Stimulated activated CD4-positive, alpha-beta T cell treated with anti-CD3 and anti-CD28 coated beads, TNF-alpha, amount 100 ng/mL, for 4 hours (primary cell): Measurements from ENCODE around the gene TMEM242.

Source experiments
- DNase-seq, 3 experiments: peaks; one replicate each; pipeline ENCODE4 v3.0.0-alpha.2; 2020; ENCODE audit warnings: low read depth in 3 of 3

The TMEM242 gene

GRCh38 chr6:157249826-157250225 lies 73.5 kb downstream of the TMEM242 start:
- no peak for DNase-seq

- no peak for DNase-seq
Measured at GRCh38 chr6:157248264-157248663, 75.1 kb downstream of the TMEM242 start.

- no peak for DNase-seq
Measured at GRCh38 chr6:157246771-157247484, 76.4 kb downstream of the TMEM242 start.

- no peak for DNase-seq
Measured at GRCh38 chr6:157246048-157246630, 77.2 kb downstream of the TMEM242 start.

GRCh38 chr6:157245436-157245835 lies 77.9 kb downstream of the TMEM242 start:
- no peak for DNase-seq

GRCh38 chr6:157244780-157245179 lies 78.5 kb downstream of the TMEM242 start:
- no peak for DNase-seq

- no peak for DNase-seq
Measured at GRCh38 chr6:157244175-157244574, 79.1 kb downstream of the TMEM242 start.

GRCh38 chr6:157242791-157243190 lies 80.5 kb downstream of the TMEM242 start:
- DNase-seq, result no peak

- no peak for DNase-seq
Measured at GRCh38 chr6:157240960-157241311, 82.4 kb downstream of the TMEM242 start.

GRCh38 chr6:157240059-157240959 lies 83.0 kb downstream of the TMEM242 start:
- DNase-seq, result no peak

GRCh38 chr6:157239671-157240058 lies 83.7 kb downstream of the TMEM242 start:
- no peak for DNase-seq
